Prostate gland (tissue), 2 donors: ENCODE results near the gene CNPY2.

ENCODE experiments used
- CTCF ChIP-seq, 4 experiments: fragments of 200-600 bp in 2 of 4; fragments of 450-650 bp in 2 of 4; sonication (generic) in 2 of 4; IDR thresholded peaks; 1 replicate in 3 of 4; 2 replicates in 1 of 4; pipeline ENCODE4 v1.5.1; 2016 to 2019; ENCODE audit warnings: antibody characterized with exemption in 4 of 4, mild to moderate bottlenecking in 2 of 4, moderate library complexity in 2 of 4
- POLR2A ChIP-seq: fragments of 450-650 bp; IDR thresholded peaks from one replicate; pipeline ENCODE4 v1.6.1; 2016; ENCODE audit warnings: antibody characterized with exemption, mild to moderate bottlenecking

GRCh38 chr12:56346675-56347074 is 30.9 kb upstream of the CNPY2 start:
- TF ChIP-seq CTCF (IDR thresholded peaks at IDR 0.05) (no peak), POLR2A (no peak)
